DND-41 (cell line): ENCODE results near the gene KLF9.

Source experiments
- ATAC-seq: fragments of 200-7000 bp; cut with Tn5 transposase; 3 replicates; pipeline ENCODE4 v1.9.1; 2021; ENCODE audit warnings: low read depth; ENCODE audit not compliant: insufficient read depth
- DNase-seq: peaks from one replicate; pipeline ENCODE4 v3.0.0-alpha.2; 2020
- H2AFZ ChIP-seq: 2 replicates; pipeline ENCODE4 v1.6.0; 2012; ENCODE audit warnings: low read depth, low read length
- H3K27ac ChIP-seq: 2 replicates; pipeline ENCODE4 v1.5.1; 2012; ENCODE audit warnings: low read length, inconsistent platforms
- H3K27me3 ChIP-seq: fragments of 200-600 bp; sonication (generic); 2 replicates; pipeline ENCODE4 v1.6.0; 2012; ENCODE audit warnings: low read length, mild to moderate bottlenecking, inconsistent platforms; ENCODE audit not compliant: insufficient read depth, poor library complexity
- H3K36me3 ChIP-seq: 2 replicates; pipeline ENCODE4 v1.5.1; 2012; ENCODE audit warnings: low read length, inconsistent platforms; ENCODE audit not compliant: insufficient read depth
- H3K4me1 ChIP-seq: 2 replicates; pipeline ENCODE4 v1.5.1; 2012; ENCODE audit warnings: mild to moderate bottlenecking, low read length; ENCODE audit not compliant: insufficient read depth
- H3K4me2 ChIP-seq: 2 replicates; pipeline ENCODE4 v1.6.0; 2012; ENCODE audit warnings: mild to moderate bottlenecking, moderate library complexity, low read length, inconsistent platforms; ENCODE audit not compliant: insufficient read depth
- H3K4me3 ChIP-seq, 2 experiments: fragments of 200-600 bp in 1 of 2; shearing (Covaris generic) in 1 of 2; 2 replicates each; pipeline ENCODE4 v1.5.1; 2012 to 2016; ENCODE audit warnings: inconsistent platforms in 2 of 2, low read length in 2 of 2, mild to moderate bottlenecking in 2 of 2, low read depth in 1 of 2, moderate library complexity in 1 of 2
- H3K79me2 ChIP-seq: 2 replicates; pipeline ENCODE4 v1.6.0; 2012; ENCODE audit warnings: low read length, inconsistent platforms; ENCODE audit not compliant: insufficient read depth
- H3K9ac ChIP-seq: 2 replicates; pipeline ENCODE4 v1.6.0; 2012; ENCODE audit warnings: low read depth, mild to moderate bottlenecking, inconsistent platforms, low read length, moderate library complexity
- H3K9me3 ChIP-seq: 2 replicates; pipeline ENCODE4 v1.5.1; 2012; ENCODE audit warnings: low read length, moderate library complexity, mild to moderate bottlenecking, inconsistent platforms; ENCODE audit not compliant: insufficient read depth, severe bottlenecking
- H4K20me1 ChIP-seq: 2 replicates; pipeline ENCODE4 v1.6.0; 2012; ENCODE audit warnings: low read length; ENCODE audit not compliant: insufficient read depth
- EZH2 ChIP-seq: IDR thresholded peaks from 3 replicates; pipeline ENCODE4 v1.6.1; 2012; ENCODE audit warnings: borderline replicate concordance, low read depth, mild to moderate bottlenecking, moderate library complexity, low read length, inconsistent platforms; ENCODE audit not compliant: severe bottlenecking
- TF ChIP-seq, protein P1 (sequence below): IDR thresholded peaks from 2 replicates; pipeline ENCODE4 v1.5.1; 2012; ENCODE audit warnings: borderline replicate concordance, low read length, moderate library complexity, mild to moderate bottlenecking; ENCODE audit not compliant: poor library complexity, severe bottlenecking; ENCODE audit errors: extremely low read depth

The KLF9 gene

GRCh38 chr9:70355801-70356200 lies 58.7 kb downstream of the KLF9 start:
- TF ChIP-seq EZH2, result no peak
- TF ChIP-seq, protein P1, sequence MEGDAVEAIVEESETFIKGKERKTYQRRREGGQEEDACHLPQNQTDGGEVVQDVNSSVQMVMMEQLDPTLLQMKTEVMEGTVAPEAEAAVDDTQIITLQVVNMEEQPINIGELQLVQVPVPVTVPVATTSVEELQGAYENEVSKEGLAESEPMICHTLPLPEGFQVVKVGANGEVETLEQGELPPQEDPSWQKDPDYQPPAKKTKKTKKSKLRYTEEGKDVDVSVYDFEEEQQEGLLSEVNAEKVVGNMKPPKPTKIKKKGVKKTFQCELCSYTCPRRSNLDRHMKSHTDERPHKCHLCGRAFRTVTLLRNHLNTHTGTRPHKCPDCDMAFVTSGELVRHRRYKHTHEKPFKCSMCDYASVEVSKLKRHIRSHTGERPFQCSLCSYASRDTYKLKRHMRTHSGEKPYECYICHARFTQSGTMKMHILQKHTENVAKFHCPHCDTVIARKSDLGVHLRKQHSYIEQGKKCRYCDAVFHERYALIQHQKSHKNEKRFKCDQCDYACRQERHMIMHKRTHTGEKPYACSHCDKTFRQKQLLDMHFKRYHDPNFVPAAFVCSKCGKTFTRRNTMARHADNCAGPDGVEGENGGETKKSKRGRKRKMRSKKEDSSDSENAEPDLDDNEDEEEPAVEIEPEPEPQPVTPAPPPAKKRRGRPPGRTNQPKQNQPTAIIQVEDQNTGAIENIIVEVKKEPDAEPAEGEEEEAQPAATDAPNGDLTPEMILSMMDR, result no peak

GRCh38 chr9:70352802-70353201 lies 61.7 kb downstream of the KLF9 start:
- Histone ChIP-seq H3K9ac (no peak overlapping the region), H3K79me2 (no peaks in the 10 kb centered on the region), H2AFZ (no peak overlapping the region), H3K4me2 (no peak overlapping the region), H3K27ac (no peak overlapping the region), H3K27me3 (no peaks in the 10 kb centered on the region), H4K20me1 (no peaks in the 10 kb centered on the region), H3K4me1 (no peaks in the 10 kb centered on the region), H3K4me3 (no peak overlapping the region), H3K9me3 (no peaks in the 10 kb centered on the region), H3K36me3 (peaks cover 44% of the 10 kb centered on the region)
- no peak for DNase-seq
- no peak for TF ChIP-seq EZH2
- TF ChIP-seq, protein P1, result peak; percentile 41
- no peak for ATAC-seq

More at GRCh38 chr9:70355801-70356200, 58.7 kb downstream of the KLF9 start:
- no peaks in the 10 kb centered on the region for H3K9me3 ChIP-seq
- H3K27ac ChIP-seq, result no peak overlapping the region
- H3K27me3 ChIP-seq, result no peaks in the 10 kb centered on the region
- no peak for ATAC-seq
- no peaks in the 10 kb centered on the region for H3K79me2 ChIP-seq
- H4K20me1 ChIP-seq, result no peaks in the 10 kb centered on the region
- no peak overlapping the region for H2AFZ ChIP-seq
- H3K4me1 ChIP-seq, result no peaks in the 10 kb centered on the region
- peaks cover 22% of the 10 kb centered on the region for H3K36me3 ChIP-seq
- H3K4me2 ChIP-seq, result no peak overlapping the region
- no peak for DNase-seq
- H3K9ac ChIP-seq, result no peak overlapping the region
- H3K4me3 ChIP-seq, result no peak overlapping the region

DNA sequence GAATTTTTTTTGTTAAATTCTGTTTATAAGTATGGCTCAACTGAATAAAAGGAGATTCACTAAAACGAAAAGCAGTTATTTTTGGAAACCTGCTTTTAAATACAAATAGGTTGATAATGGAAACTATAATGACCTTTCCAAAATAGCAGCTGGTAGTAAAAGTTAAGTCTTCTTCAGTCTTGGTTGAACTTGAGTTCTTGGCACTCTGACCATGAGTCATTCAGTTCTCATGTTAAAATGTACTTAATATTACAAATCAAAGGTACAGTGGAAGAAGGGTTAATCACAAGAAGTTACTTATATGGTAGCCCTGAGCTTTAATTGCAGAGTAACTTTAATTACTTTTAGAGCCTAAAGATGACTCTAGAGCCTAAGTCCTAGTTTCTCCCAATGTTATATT lies 62.1 kb downstream of the KLF9 start:
- Histone ChIP-seq H3K27ac (no peak overlapping the region), H3K79me2 (no peaks in the 10 kb centered on the region), H4K20me1 (no peaks in the 10 kb centered on the region), H3K36me3 (peaks cover 43% of the 10 kb centered on the region), H3K9ac (no peak overlapping the region), H3K27me3 (no peaks in the 10 kb centered on the region), H3K4me3 (no peak overlapping the region), H3K4me2 (no peak overlapping the region), H3K9me3 (no peaks in the 10 kb centered on the region), H3K4me1 (no peaks in the 10 kb centered on the region), H2AFZ (no peak overlapping the region)
- DNase-seq (no peak), ATAC-seq (no peak)
- TF ChIP-seq EZH2, result no peak
- TF ChIP-seq, protein P1, result no peak

DNA sequence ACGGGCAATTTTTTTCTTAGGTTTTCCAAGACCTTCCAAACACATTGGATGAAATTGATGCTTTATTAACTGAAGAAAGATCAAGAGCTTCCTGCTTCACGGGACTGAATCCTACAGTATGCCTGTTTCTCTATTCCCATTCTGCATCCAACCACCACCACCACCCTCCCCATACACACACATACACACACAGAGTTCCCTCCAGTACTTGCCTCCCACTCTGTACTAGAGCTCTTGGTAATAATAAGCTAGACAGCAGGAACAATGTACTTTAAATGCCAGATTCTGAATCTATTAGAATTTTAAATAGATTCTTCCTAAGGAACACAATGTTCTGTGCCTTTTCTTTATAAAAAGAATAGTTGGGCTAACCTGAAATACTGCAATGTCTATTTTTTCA lies 67.4 kb downstream of the KLF9 start:
- Histone ChIP-seq H2AFZ (no peak overlapping the region), H3K27ac (no peak overlapping the region), H3K79me2 (no peaks in the 10 kb centered on the region), H3K36me3 (peaks cover 63% of the 10 kb centered on the region), H3K4me2 (no peak overlapping the region), H3K4me1 (no peaks in the 10 kb centered on the region), H4K20me1 (no peaks in the 10 kb centered on the region), H3K4me3 (no peak overlapping the region), H3K9ac (no peak overlapping the region), H3K9me3 (no peaks in the 10 kb centered on the region), H3K27me3 (no peaks in the 10 kb centered on the region)
- no peak for TF ChIP-seq EZH2
- TF ChIP-seq, protein P1, result no peak
- DNase-seq, result no peak
- ATAC-seq, result no peak
